ENCODE data around the gene ARHGAP26.

The ARHGAP26 gene

GRCh38 chr5:143213231-143213850, 443.2 kb downstream of the ARHGAP26 start:
- DNase-seq (ENCODE audit: low read depth in 4 of 4, low spot score in 1 of 4) = no peak

GRCh38 chr5:143213851-143214363, 443.7 kb downstream of the ARHGAP26 start:
- no peak for DNase-seq (ENCODE audit: low read depth in 4 of 4, low spot score in 1 of 4)

GRCh38 chr5:143214458-143214857, 444.3 kb downstream of the ARHGAP26 start:
- no peak for DNase-seq (ENCODE audit: low read depth in 4 of 4, low spot score in 1 of 4)

GRCh38 chr5:143214890-143215289, 444.7 kb downstream of the ARHGAP26 start:
- DNase-seq (ENCODE audit: low read depth in 4 of 4, low spot score in 1 of 4) = no peak

GRCh38 chr5:143215690-143216089, 445.5 kb downstream of the ARHGAP26 start:
- no peak for DNase-seq (ENCODE audit: low read depth in 4 of 4, low spot score in 1 of 4)

- no peak for DNase-seq (ENCODE audit: low read depth in 4 of 4, low spot score in 1 of 4)
Measured at GRCh38 chr5:143216211-143216610, 446.0 kb downstream of the ARHGAP26 start.

GRCh38 chr5:143217065-143217803, 447.1 kb downstream of the ARHGAP26 start:
- DNase-seq (ENCODE audit: low read depth in 4 of 4, low spot score in 1 of 4) = no peak

- no peak for DNase-seq (ENCODE audit: low read depth in 4 of 4, low spot score in 1 of 4)
Measured at GRCh38 chr5:143217804-143218160, 447.6 kb downstream of the ARHGAP26 start.

- DNase-seq (ENCODE audit: low read depth in 4 of 4, low spot score in 1 of 4) = no peak
Measured at GRCh38 chr5:143218517-143219170, 448.5 kb downstream of the ARHGAP26 start.

- DNase-seq (ENCODE audit: low read depth in 4 of 4, low spot score in 1 of 4) = no peak
Measured at GRCh38 chr5:143219696-143220095, 449.5 kb downstream of the ARHGAP26 start.

GRCh38 chr5:143220748-143221251, 450.6 kb downstream of the ARHGAP26 start:
- DNase-seq (ENCODE audit: low read depth in 4 of 4, low spot score in 1 of 4) = no peak

GRCh38 chr5:143222287-143223231, 452.4 kb downstream of the ARHGAP26 start:
- no peak for DNase-seq (ENCODE audit: low read depth in 4 of 4, low spot score in 1 of 4)

GRCh38 chr5:143224672-143225071, 454.5 kb downstream of the ARHGAP26 start:
- no peak for DNase-seq (ENCODE audit: low read depth in 4 of 4, low spot score in 1 of 4)

- no peak for DNase-seq (ENCODE audit: low read depth in 4 of 4, low spot score in 1 of 4)
Measured at GRCh38 chr5:143225511-143225910, 455.3 kb downstream of the ARHGAP26 start.

GRCh38 chr5:143226361-143226760, 456.2 kb downstream of the ARHGAP26 start:
- no peak for DNase-seq (ENCODE audit: low read depth in 4 of 4, low spot score in 1 of 4)

- DNase-seq (ENCODE audit: low read depth in 4 of 4, low spot score in 1 of 4) = no peak
Measured at GRCh38 chr5:143226872-143227271, 456.7 kb downstream of the ARHGAP26 start.

- DNase-seq (ENCODE audit: low read depth in 4 of 4, low spot score in 1 of 4) = no peak
Measured at GRCh38 chr5:143227301-143227700, 457.1 kb downstream of the ARHGAP26 start.

GRCh38 chr5:143228597-143229293, 458.6 kb downstream of the ARHGAP26 start:
- no peak for DNase-seq (ENCODE audit: low read depth in 4 of 4, low spot score in 1 of 4)

GRCh38 chr5:143229426-143229895, 459.3 kb downstream of the ARHGAP26 start:
- no peak for DNase-seq (ENCODE audit: low read depth in 4 of 4, low spot score in 1 of 4)
